ENCODE data around the gene ACAD8.

Gene ACAD8

GRCh38 chr11:134293119-134294113 lies 40.0 kb downstream of the ACAD8 start:
- DNase-seq, result no peak

DNA sequence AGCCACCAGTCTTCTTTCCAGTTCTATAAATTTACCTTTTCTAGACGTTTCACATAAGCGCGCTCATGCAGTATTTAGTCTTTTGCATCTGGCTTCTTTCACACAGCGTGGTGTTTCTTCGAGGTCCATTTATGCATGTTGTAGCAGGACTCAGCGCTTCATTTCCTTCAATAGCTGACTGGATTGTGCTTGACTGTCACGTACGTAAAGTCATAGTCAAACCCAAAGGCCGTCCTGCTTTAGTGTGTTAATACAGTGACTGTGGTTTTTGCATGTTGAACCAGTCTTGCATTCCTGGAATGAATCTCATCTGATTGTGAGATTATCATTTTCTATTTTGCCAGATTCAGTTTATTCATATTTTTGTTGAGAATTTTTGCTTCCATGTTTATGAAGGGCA lies 41.3 kb downstream of the ACAD8 start:
- DNase-seq, result no peak

DNA sequence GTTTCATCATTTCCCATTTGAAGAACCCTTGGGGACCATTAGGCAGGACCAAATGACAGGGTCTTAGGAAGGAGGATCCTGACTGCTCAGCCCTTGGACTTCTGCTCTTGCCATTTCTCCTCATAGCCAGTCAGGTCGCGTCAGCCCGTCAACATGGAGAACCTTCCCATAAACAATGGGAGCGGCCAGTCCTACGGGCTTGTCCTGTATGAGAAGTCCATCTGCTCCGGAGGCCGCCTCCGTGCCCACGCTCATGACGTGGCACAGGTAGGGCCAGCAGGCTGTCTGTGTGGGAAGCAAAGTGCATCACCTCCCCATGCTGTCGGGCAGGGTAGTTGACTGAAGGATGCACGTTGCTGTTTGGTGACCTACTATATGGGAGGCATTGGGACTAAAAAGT lies 58.9 kb downstream of the ACAD8 start:
- no peak for DNase-seq

GRCh38 chr11:134312807-134313206 lies 59.4 kb downstream of the ACAD8 start:
- DNase-seq, result no peak

- DNase-seq, result no peak
Observed at GRCh38 chr11:134313379-134313778, 60.0 kb downstream of the ACAD8 start.

GRCh38 chr11:134313821-134314607 lies 60.6 kb downstream of the ACAD8 start:
- DNase-seq, result no peak
